Caco-2 (cell line): ENCODE results near the gene MOB2. TPM values are rescaled to one million over a fixed set of nuclear protein-coding genes. Genes with fewer than 3 reads are reported as not detected.

Source experiments
- BruUV-seq: library from RNA; stranded (reverse); fragments of 400-500 nt; replicated peaks from 2 replicates; lab custom pipeline; 2021; lab: Mats Ljungman, UMichigan
- CTCF ChIA-PET: fragments of 300-600 bp; sonication (Branson Sonifier 250); formaldehyde crosslinking; loops from one replicate; lab custom pipeline; 2022; ENCODE audit warnings: antibody characterized with exemption; lab: Charles Lee
- POLR2A ChIA-PET: fragments of 300-600 bp; sonication (Branson Sonifier 250); formaldehyde crosslinking; loops from one replicate; lab custom pipeline; 2022; ENCODE audit warnings: antibody characterized with exemption; lab: Charles Lee
- DNase-seq, 2 experiments: peaks; one replicate each; pipeline versions ENCODE4 v3.0.0 to v3.0.0-alpha.2; 2020 to 2022
- H3K27me3 ChIP-seq: replicated peaks from 2 replicates; pipeline ENCODE4 v1.6.0; 2011; ENCODE audit warnings: low read length; ENCODE audit not compliant: control insufficient read depth, insufficient read depth
- H3K36me3 ChIP-seq: 2 replicates; pipeline ENCODE4 v1.5.1; 2011; ENCODE audit warnings: low read length; ENCODE audit not compliant: control insufficient read depth, insufficient read depth
- H3K4me1 ChIP-seq: fragments of 250-450 bp; sonication (Bioruptor Pico); 2 replicates; pipeline ENCODE4 v1.5.1; 2020; ENCODE audit warnings: mild to moderate bottlenecking
- H3K4me3 ChIP-seq: 2 replicates; pipeline ENCODE4 v1.5.1; 2011; ENCODE audit warnings: low read depth, mild to moderate bottlenecking, control low read depth, low read length
- H3K9me3 ChIP-seq: fragments of 250-450 bp; sonication (Bioruptor Pico); 2 replicates; pipeline ENCODE4 v1.5.1; 2020; ENCODE audit warnings: mild to moderate bottlenecking, moderate library complexity
- H3K27ac Mint-ChIP-seq: one replicate; pipeline ENCODE4 v1.8.0; 2022; ENCODE audit warnings: mixed read lengths; ENCODE audit not compliant: unreplicated experiment
- H3K27me3 Mint-ChIP-seq: one replicate; pipeline ENCODE4 v1.8.0; 2022; ENCODE audit warnings: mixed read lengths; ENCODE audit not compliant: insufficient read depth, unreplicated experiment
- H3K36me3 Mint-ChIP-seq: one replicate; pipeline ENCODE4 v1.8.0; 2022; ENCODE audit warnings: mild to moderate bottlenecking, mixed read lengths; ENCODE audit not compliant: insufficient read depth, unreplicated experiment
- H3K4me1 Mint-ChIP-seq: one replicate; pipeline ENCODE4 v1.8.0; 2022; ENCODE audit warnings: low read depth, mixed read lengths; ENCODE audit not compliant: unreplicated experiment
- H3K4me3 Mint-ChIP-seq: one replicate; pipeline ENCODE4 v1.8.0; 2022; ENCODE audit warnings: mild to moderate bottlenecking, moderate library complexity, mixed read lengths; ENCODE audit not compliant: unreplicated experiment
- H3K9me3 Mint-ChIP-seq: one replicate; pipeline ENCODE4 v1.8.0; 2022; ENCODE audit warnings: mixed read lengths; ENCODE audit not compliant: unreplicated experiment
- intact Hi-C: fragments of 100-400 bp; cut with micrococcal nuclease; formaldehyde crosslinking; loops from one replicate; pipeline ENCODE4 v1.10.0; 2022; ENCODE audit not compliant: unreplicated experiment
- total RNA-seq: library from RNA; stranded (reverse); gene quantifications from 2 replicates; pipeline ENCODE4 v1.2.3, GENCODE V29; 2022
- TF ChIP-seq, protein P1 (sequence below), 2 experiments: fragments of 200-600 bp in 1 of 2; IDR thresholded peaks; 1 replicate in 1 of 2; 2 replicates in 1 of 2; pipeline versions ENCODE4 v1.5.1 to v1.8.0; 2011 to 2022; ENCODE audit warnings: antibody characterized with exemption in 1 of 2, control low read depth in 1 of 2, inconsistent platforms in 1 of 2, low read depth in 1 of 2, low read length in 1 of 2, mild to moderate bottlenecking in 1 of 2, moderate library complexity in 1 of 2; ENCODE audit not compliant: insufficient read depth in 1 of 2, severe bottlenecking in 1 of 2, unreplicated experiment in 1 of 2

The MOB2 gene
- total RNA-seq, 1 experiment from 2014 or later = 32.7 TPM

DNA sequence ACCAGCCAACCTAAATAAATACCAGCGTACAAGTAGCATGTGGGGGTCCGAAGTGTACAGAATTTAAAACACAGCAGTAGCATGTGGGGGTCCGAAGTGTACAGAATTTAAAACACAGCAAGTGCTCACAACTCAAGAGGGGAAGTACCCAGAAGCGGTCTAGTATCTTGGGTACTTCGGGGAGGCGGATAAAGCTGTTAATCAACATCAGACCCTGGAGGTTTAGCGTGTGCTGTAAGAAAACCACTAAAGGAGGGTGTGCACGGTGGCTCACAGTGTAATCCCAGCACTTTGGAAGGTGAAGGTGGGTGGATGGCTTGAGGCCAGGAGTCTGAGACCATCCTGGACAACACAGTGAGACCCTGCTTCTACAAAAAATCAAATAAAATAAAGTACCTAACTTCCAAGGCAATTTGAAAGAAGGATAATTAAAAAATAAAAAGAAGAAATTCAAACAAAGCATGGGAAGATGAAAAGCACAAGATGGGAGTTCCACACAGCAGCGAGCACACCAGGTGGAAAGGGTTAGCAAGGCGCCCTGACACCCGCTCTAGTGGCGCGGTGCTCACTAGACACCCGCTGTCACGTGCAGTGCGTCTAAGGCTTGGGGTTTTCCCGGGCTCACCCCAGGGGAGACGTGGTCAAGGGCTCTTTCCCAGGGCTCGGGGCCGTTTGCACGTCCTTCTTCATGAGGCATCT lies 35.0 kb upstream of the MOB2 start:
- H3K9me3 ChIP-seq = no peaks in the 10 kb centered on the region
- intact Hi-C loops = no loop called here
- Mint-ChIP-seq H3K36me3 (peaks cover 5% of the 10 kb centered on the region), H3K9me3 (no peaks in the 10 kb centered on the region), H3K4me1 (no peaks in the 10 kb centered on the region), H3K27me3 (no peaks in the 10 kb centered on the region), H3K4me3 (no peak overlapping the region), H3K27ac (no peak overlapping the region)
- peaks cover 9% of the 10 kb centered on the region for H3K4me1 ChIP-seq
- TF ChIP-seq, protein P1, sequence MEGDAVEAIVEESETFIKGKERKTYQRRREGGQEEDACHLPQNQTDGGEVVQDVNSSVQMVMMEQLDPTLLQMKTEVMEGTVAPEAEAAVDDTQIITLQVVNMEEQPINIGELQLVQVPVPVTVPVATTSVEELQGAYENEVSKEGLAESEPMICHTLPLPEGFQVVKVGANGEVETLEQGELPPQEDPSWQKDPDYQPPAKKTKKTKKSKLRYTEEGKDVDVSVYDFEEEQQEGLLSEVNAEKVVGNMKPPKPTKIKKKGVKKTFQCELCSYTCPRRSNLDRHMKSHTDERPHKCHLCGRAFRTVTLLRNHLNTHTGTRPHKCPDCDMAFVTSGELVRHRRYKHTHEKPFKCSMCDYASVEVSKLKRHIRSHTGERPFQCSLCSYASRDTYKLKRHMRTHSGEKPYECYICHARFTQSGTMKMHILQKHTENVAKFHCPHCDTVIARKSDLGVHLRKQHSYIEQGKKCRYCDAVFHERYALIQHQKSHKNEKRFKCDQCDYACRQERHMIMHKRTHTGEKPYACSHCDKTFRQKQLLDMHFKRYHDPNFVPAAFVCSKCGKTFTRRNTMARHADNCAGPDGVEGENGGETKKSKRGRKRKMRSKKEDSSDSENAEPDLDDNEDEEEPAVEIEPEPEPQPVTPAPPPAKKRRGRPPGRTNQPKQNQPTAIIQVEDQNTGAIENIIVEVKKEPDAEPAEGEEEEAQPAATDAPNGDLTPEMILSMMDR (IDR thresholded peaks at IDR 0.05; ENCODE audit: insufficient read depth in 1 of 2, low read depth in 1 of 2, low read length in 1 of 2, severe bottlenecking in 1 of 2, unreplicated experiment in 1 of 2) = no peak
- no peaks in the 10 kb centered on the region for H3K36me3 ChIP-seq
- POLR2A ChIA-PET = interaction anchor here (0.6 kb wide), 1 partner anchor 83 kb away, joined by 3 read pairs; no protein-coding TSS in a partner anchor
- no peak overlapping the region for H3K4me3 ChIP-seq
- DNase-seq = no peak
- CTCF ChIA-PET = no interaction called here
- BruUV-seq = no TSS peak
- H3K27me3 ChIP-seq = no peaks in the 10 kb centered on the region

DNA sequence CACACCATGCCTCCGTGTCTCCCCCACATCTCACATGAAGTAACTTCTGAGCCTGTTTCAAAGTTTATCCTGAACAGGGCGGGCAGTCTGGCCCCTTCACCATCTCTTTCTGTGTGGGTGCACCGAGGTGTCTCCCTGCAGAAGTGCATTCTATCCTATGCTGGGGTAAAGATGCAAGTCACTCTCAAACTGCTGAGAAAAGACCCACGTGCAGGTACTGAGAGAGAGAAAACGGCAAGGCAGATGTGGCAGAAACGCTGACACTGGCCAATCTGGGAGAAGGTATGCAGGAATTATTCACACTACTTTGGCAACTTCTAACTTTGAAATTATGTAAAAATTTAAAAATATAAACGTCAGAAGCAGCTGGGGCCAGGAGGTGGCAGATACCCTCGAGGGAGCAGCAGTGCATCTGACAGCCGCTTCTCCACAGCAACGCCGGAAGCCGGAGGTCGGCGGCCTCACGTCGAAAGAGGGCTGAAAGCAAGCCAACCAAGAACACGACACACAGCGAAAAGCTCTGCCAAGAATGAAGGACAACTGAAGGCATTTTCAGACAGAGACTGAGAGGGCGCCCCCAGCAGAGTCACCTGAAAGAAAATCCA lies 34.2 kb upstream of the MOB2 start:
- Mint-ChIP-seq H3K27ac (no peak overlapping the region), H3K4me1 (no peaks in the 10 kb centered on the region), H3K27me3 (no peaks in the 10 kb centered on the region), H3K9me3 (no peaks in the 10 kb centered on the region), H3K4me3 (no peak overlapping the region), H3K36me3 (peaks cover 5% of the 10 kb centered on the region)
- no peaks in the 10 kb centered on the region for H3K9me3 ChIP-seq
- no peaks in the 10 kb centered on the region for H3K27me3 ChIP-seq
- no peaks in the 10 kb centered on the region for H3K36me3 ChIP-seq
- ChIA-PET POLR2A (interaction anchor here (0.6 kb wide), 1 partner anchor 82 kb away, joined by 3 read pairs; no protein-coding TSS in a partner anchor), CTCF (no interaction called here)
- H3K4me3 ChIP-seq = no peak overlapping the region
- TF ChIP-seq, protein P1 (IDR thresholded peaks at IDR 0.05; ENCODE audit: insufficient read depth in 1 of 2, low read depth in 1 of 2, low read length in 1 of 2, severe bottlenecking in 1 of 2, unreplicated experiment in 1 of 2) = no peak
- intact Hi-C loops = no loop called here
- DNase-seq = no peak
- H3K4me1 ChIP-seq = peaks cover 9% of the 10 kb centered on the region
- BruUV-seq = no TSS peak

GRCh38 chr11:1520209-1520662 lies 33.7 kb upstream of the MOB2 start:
- intact Hi-C loops = no loop called here
- H3K4me3 ChIP-seq = no peak overlapping the region
- Mint-ChIP-seq H3K36me3 (peaks cover 5% of the 10 kb centered on the region), H3K27ac (no peak overlapping the region), H3K4me3 (no peak overlapping the region), H3K9me3 (no peaks in the 10 kb centered on the region), H3K4me1 (no peaks in the 10 kb centered on the region), H3K27me3 (no peaks in the 10 kb centered on the region)
- H3K36me3 ChIP-seq = no peaks in the 10 kb centered on the region
- BruUV-seq = no TSS peak
- no peak for DNase-seq
- ChIA-PET POLR2A (no interaction called here), CTCF (no interaction called here)
- H3K4me1 ChIP-seq = peaks cover 9% of the 10 kb centered on the region
- no peaks in the 10 kb centered on the region for H3K27me3 ChIP-seq
- no peaks in the 10 kb centered on the region for H3K9me3 ChIP-seq
- TF ChIP-seq, protein P1 (IDR thresholded peaks at IDR 0.05; ENCODE audit: insufficient read depth in 1 of 2, low read depth in 1 of 2, low read length in 1 of 2, severe bottlenecking in 1 of 2, unreplicated experiment in 1 of 2) = no peak
